ENCODE results near the gene PLCXD1. TPM values are rescaled to one million over a fixed set of nuclear protein-coding genes. Genes with fewer than 3 reads are reported as not detected.

PLCXD1 gene
- total RNA-seq, 4 donors from 2014 or later = 1.1 to 8.8 (median 6.0) TPM

DNA sequence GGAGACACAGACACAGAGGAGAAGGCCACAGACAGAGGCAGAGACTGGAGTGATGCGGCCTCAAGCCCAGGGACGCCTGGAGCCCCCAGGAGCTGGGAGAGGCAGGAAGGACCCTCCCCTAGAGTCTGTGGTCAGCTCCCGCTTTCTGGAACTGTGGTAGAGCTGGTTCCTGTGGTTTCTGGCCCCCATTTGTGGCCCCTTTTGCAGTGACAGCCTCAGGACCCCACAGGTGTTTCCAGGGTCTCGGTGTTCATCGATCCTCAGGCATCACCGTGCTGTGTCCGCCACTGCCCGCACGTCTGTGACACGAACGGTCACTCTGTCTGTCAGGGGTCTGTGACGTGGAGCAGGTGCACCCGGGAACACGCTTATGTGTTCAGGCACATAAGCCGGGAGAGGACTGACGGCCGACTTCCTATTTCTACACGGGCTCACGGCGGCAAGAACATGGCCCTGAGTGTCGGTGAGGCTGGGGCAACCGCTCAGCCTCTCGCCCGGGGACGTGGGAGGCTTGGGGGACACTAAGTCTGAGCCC lies 29.5 kb downstream of the PLCXD1 start:
- Histone ChIP-seq H3K4me1 (no peaks in the 10 kb centered on the region), H3K27ac (no peak overlapping the region), H3K4me3 (no peak overlapping the region), H3K27me3 (no peaks in the 10 kb centered on the region), H3K36me3 (peaks cover 0 to 96% of the 10 kb centered on the region in 2 donors), H3K9me3 (no peaks in the 10 kb centered on the region)
- WGBS, 2 donors (ENCODE audit: low coverage in 1 of 2) = 83% methylated on average over 1 of the region's 25 CpGs; no CpG with 5 or more reads in 1 of the 2 donors
- no peak for ATAC-seq
- no peak for TF ChIP-seq POLR2AphosphoS5 (IDR thresholded peaks at IDR 0.05)

GRCh38 chrX:311156-312129 lies 30.3 kb downstream of the PLCXD1 start:
- whole genome bisulfite sequencing, 2 donors (ENCODE audit: low coverage in 1 of 2) = 95 to 98% methylated on average over 6 to 7 of the region's 69 CpGs
- Histone ChIP-seq H3K27ac (no peak overlapping the region), H3K36me3 (peaks cover 0 to 92% of the 10 kb centered on the region in 2 donors), H3K4me1 (peaks cover 0 to 3% (median 0%) of the 10 kb centered on the region in 3 donors), H3K9me3 (no peaks in the 10 kb centered on the region), H3K27me3 (no peaks in the 10 kb centered on the region), H3K4me3 (no peak overlapping the region)
- TF ChIP-seq, protein P1, sequence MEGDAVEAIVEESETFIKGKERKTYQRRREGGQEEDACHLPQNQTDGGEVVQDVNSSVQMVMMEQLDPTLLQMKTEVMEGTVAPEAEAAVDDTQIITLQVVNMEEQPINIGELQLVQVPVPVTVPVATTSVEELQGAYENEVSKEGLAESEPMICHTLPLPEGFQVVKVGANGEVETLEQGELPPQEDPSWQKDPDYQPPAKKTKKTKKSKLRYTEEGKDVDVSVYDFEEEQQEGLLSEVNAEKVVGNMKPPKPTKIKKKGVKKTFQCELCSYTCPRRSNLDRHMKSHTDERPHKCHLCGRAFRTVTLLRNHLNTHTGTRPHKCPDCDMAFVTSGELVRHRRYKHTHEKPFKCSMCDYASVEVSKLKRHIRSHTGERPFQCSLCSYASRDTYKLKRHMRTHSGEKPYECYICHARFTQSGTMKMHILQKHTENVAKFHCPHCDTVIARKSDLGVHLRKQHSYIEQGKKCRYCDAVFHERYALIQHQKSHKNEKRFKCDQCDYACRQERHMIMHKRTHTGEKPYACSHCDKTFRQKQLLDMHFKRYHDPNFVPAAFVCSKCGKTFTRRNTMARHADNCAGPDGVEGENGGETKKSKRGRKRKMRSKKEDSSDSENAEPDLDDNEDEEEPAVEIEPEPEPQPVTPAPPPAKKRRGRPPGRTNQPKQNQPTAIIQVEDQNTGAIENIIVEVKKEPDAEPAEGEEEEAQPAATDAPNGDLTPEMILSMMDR (IDR thresholded peaks at IDR 0.05) = no peak
- TF ChIP-seq POLR2AphosphoS5 (IDR thresholded peaks at IDR 0.05) (no peak), POLR2A (IDR thresholded peaks at IDR 0.05) (no peak), EP300 (IDR thresholded peaks at IDR 0.05) (no peak)
- ATAC-seq = peak; percentile 38

DNA sequence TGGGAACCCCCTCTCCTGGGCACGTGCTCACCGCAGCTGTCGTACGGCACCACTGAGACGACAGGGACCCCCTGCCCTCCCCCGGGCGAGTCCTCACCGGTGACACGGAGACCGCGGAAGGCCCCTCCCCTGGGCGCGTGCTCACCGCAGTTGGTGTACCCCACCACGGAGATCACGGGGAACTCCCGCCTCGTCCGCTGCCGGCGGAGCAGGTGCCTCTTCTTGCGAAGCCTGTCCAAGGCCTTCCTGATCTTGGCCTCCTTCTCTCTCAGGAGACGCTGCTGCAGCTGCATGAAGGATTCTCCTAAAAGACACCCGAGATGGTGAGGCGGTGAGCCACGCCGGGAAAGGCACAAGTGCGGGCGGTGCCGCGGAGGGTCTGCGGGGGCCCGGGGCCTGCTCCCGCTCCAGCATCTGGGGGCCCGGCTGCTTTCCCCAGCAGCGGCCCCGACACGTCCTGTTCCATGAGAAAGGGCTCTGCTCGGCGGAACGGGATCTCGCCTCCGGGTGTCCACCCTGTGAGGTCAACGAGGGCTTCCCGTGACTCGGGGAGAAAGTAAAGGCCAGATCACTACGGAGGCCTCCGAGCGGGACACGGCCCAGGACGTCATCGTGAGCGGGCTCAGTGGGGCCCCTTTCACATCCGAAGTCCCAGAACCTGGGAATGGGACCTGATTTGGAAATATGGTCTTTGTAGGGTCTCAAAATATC lies 31.6 kb downstream of the PLCXD1 start:
- Histone ChIP-seq H3K27me3 (no peaks in the 10 kb centered on the region), H3K4me3 (no peak overlapping the region), H3K4me1 (peaks cover 0 to 17% (median 0%) of the 10 kb centered on the region in 3 donors), H3K27ac (no peak overlapping the region), H3K36me3 (peaks cover 0 to 86% of the 10 kb centered on the region in 2 donors), H3K9me3 (no peaks in the 10 kb centered on the region)
- ATAC-seq = no peak
- TF ChIP-seq, protein P1 (IDR thresholded peaks at IDR 0.05) = no peak
- TF ChIP-seq EP300 (IDR thresholded peaks at IDR 0.05) = no peak
- TF ChIP-seq POLR2AphosphoS5 (IDR thresholded peaks at IDR 0.05) = no peak
- no peak for TF ChIP-seq POLR2A (IDR thresholded peaks at IDR 0.05)
- 80 to 96% methylated on average over 8 to 9 of the region's 54 CpGs for WGBS, 2 donors (ENCODE audit: low coverage in 1 of 2)

- Histone ChIP-seq H3K27ac (no peak overlapping the region), H3K36me3 (peaks cover 0 to 79% of the 10 kb centered on the region in 2 donors), H3K27me3 (no peaks in the 10 kb centered on the region), H3K4me1 (peaks cover 0 to 19% (median 0%) of the 10 kb centered on the region in 3 donors), H3K9me3 (no peaks in the 10 kb centered on the region), H3K4me3 (no peak overlapping the region)
- no peak for ATAC-seq
- TF ChIP-seq POLR2A (IDR thresholded peaks at IDR 0.05) (no peak), EP300 (IDR thresholded peaks at IDR 0.05) (no peak), POLR2AphosphoS5 (IDR thresholded peaks at IDR 0.05) (no peak)
- TF ChIP-seq, protein P1 (IDR thresholded peaks at IDR 0.05) = no peak
- WGBS, 2 donors (ENCODE audit: low coverage in 1 of 2) = 93 to 97% methylated on average over 5 to 8 of the region's 8 CpGs
Observed at GRCh38 chrX:313546-313945, 32.4 kb downstream of the PLCXD1 start.

GRCh38 chrX:314049-314448 lies 32.9 kb downstream of the PLCXD1 start:
- TF ChIP-seq POLR2A (IDR thresholded peaks at IDR 0.05) = no peak
- Histone ChIP-seq H3K27ac (no peak overlapping the region), H3K36me3 (peaks cover 0 to 74% of the 10 kb centered on the region in 2 donors), H3K27me3 (no peaks in the 10 kb centered on the region), H3K9me3 (no peaks in the 10 kb centered on the region), H3K4me3 (no peak overlapping the region), H3K4me1 (peaks cover 0 to 19% (median 0%) of the 10 kb centered on the region in 3 donors)
- no CpG with 5 or more reads among the region's 34 CpGs for WGBS, 2 donors (ENCODE audit: low coverage in 1 of 2)
- no peak for ATAC-seq
